HepG2 (cell line): ENCODE results near the gene TACC3. TPM values are rescaled to one million over a fixed set of nuclear protein-coding genes. Genes with fewer than 3 reads are reported as not detected.

Experiments used
- CBFB ChIP-seq: sonication (generic); formaldehyde crosslinking; IDR thresholded peaks from 2 replicates; pipeline ENCODE4 v1.4.0; 2020; ENCODE audit warnings: missing genetic modification reagents
- CREB3 ChIP-seq: sonication (generic); formaldehyde crosslinking; IDR thresholded peaks from 2 replicates; pipeline ENCODE4 v1.5.0; 2020; ENCODE audit warnings: missing genetic modification reagents
- CSRNP2 ChIP-seq: sonication (generic); formaldehyde crosslinking; conservative IDR thresholded peaks from 2 replicates; pipeline ENCODE4 v1.8.0; 2022; ENCODE audit warnings: low read depth, missing genetic modification reagents
- HMG20A ChIP-seq: IDR thresholded peaks from 2 replicates; pipeline ENCODE4 v1.6.1; 2016; ENCODE audit warnings: borderline replicate concordance
- HNF1B ChIP-seq: sonication (generic); formaldehyde crosslinking; IDR thresholded peaks from 2 replicates; pipeline ENCODE4 v1.5.1; 2020; ENCODE audit warnings: mild to moderate bottlenecking, moderate library complexity, missing genetic modification reagents
- JDP2 ChIP-seq: sonication (generic); formaldehyde crosslinking; IDR thresholded peaks from 2 replicates; pipeline ENCODE4 v1.8.1; 2022; ENCODE audit warnings: missing genetic modification reagents, borderline replicate concordance
- KAT7 ChIP-seq: IDR thresholded peaks from 2 replicates; pipeline ENCODE4 v1.6.1; 2018; ENCODE audit warnings: borderline replicate concordance, missing compliant biosample characterization
- KDM5B ChIP-seq: sonication (generic); formaldehyde crosslinking; IDR thresholded peaks from 2 replicates; pipeline ENCODE4 v1.4.0; 2020; ENCODE audit warnings: missing genetic modification reagents, mild to moderate bottlenecking, borderline replicate concordance
- PHF21A ChIP-seq: sonication (generic); formaldehyde crosslinking; IDR thresholded peaks from 2 replicates; pipeline ENCODE4 v1.5.0; 2020; ENCODE audit warnings: mild to moderate bottlenecking, missing genetic modification reagents
- PRMT3 ChIP-seq: sonication (generic); formaldehyde crosslinking; IDR thresholded peaks from 2 replicates; pipeline ENCODE4 v1.8.1; 2022; ENCODE audit warnings: low read depth, mild to moderate bottlenecking, moderate library complexity, missing genetic modification reagents, borderline replicate concordance
- SMARCC2 ChIP-seq: fragments of 450-650 bp; IDR thresholded peaks from 2 replicates; pipeline ENCODE4 v1.6.1; 2017; ENCODE audit warnings: antibody characterized with exemption, mild to moderate bottlenecking
- SMYD3 ChIP-seq: sonication (generic); formaldehyde crosslinking; IDR thresholded peaks from 2 replicates; pipeline ENCODE4 v1.8.1; 2023; ENCODE audit warnings: mild to moderate bottlenecking, missing genetic modification reagents
- SRSF4 ChIP-seq: fragments of 200-400 bp; formaldehyde crosslinking; IDR thresholded peaks from one replicate; pipeline ENCODE4 v1.6.1; 2018; ENCODE audit warnings: mild to moderate bottlenecking, low read depth, low read length, moderate library complexity; ENCODE audit not compliant: poor library complexity, severe bottlenecking
- TFDP1 ChIP-seq: IDR thresholded peaks from 2 replicates; pipeline ENCODE4 v1.6.1; 2016; ENCODE audit warnings: missing compliant biosample characterization, missing genetic modification reagents, borderline replicate concordance
- THAP8 ChIP-seq: sonication (generic); formaldehyde crosslinking; IDR thresholded peaks from 2 replicates; pipeline ENCODE4 v1.5.1; 2020; ENCODE audit warnings: missing genetic modification reagents, mild to moderate bottlenecking, borderline replicate concordance
- ZBTB38 ChIP-seq: sonication (generic); formaldehyde crosslinking; IDR thresholded peaks from 2 replicates; pipeline ENCODE4 v1.5.1; 2020; ENCODE audit warnings: mild to moderate bottlenecking, missing genetic modification reagents
- ZFP37 ChIP-seq: sonication (generic); formaldehyde crosslinking; IDR thresholded peaks from 2 replicates; pipeline ENCODE4 v1.4.0; 2020; ENCODE audit warnings: missing genetic modification reagents, borderline replicate concordance
- ZGPAT ChIP-seq: IDR thresholded peaks from 2 replicates; pipeline ENCODE4 v1.6.1; 2016; ENCODE audit warnings: mild to moderate bottlenecking
- ZKSCAN8 ChIP-seq: IDR thresholded peaks from 2 replicates; pipeline ENCODE4 v1.6.1; 2016; ENCODE audit warnings: borderline replicate concordance, missing genetic modification reagents, missing compliant biosample characterization
- ZNF343 ChIP-seq: sonication (generic); formaldehyde crosslinking; IDR thresholded peaks from 2 replicates; pipeline ENCODE4 v1.4.0; 2020; ENCODE audit warnings: mild to moderate bottlenecking, missing genetic modification reagents
- ZNF550 ChIP-seq: sonication (generic); formaldehyde crosslinking; IDR thresholded peaks from 2 replicates; pipeline ENCODE4 v1.4.0; 2020; ENCODE audit warnings: mild to moderate bottlenecking, missing genetic modification reagents, borderline replicate concordance
- ZNF747 ChIP-seq: sonication (generic); formaldehyde crosslinking; IDR thresholded peaks from 2 replicates; pipeline ENCODE4 v1.8.1; 2023; ENCODE audit warnings: missing genetic modification reagents, mild to moderate bottlenecking, borderline replicate concordance
- polyA plus RNA-seq, 8 experiments: library from polyadenylated mRNA; depleted of rRNA in 3 of 8; stranded (reverse) in 7 of 8; unstranded in 1 of 8; fragments of >200 nt; fragmentation: Illumina TruSeq in 4 of 8; extraction: Trizol in 4 of 8; gene quantifications; 2 replicates each; pipeline versions ENCODE4 v1.2.1 to v1.2.3, GENCODE V29; 2011 to 2016; ENCODE audit warnings: low read depth in 4 of 8, missing spikeins in 1 of 8, mixed read lengths in 1 of 8; ENCODE audit not compliant: insufficient read depth in 1 of 8
- total RNA-seq, 5 experiments: library from RNA; depleted of rRNA; stranded (reverse); fragments of >200 nt; fragmentation: Illumina TruSeq; extraction: Trizol; gene quantifications; 2 replicates each; pipeline ENCODE4 v1.2.3, GENCODE V29; 2016; ENCODE audit warnings: low read depth in 1 of 5

Gene TACC3
- total and polyA plus RNA-seq, 2 of the 13 experiments (the other 11 are each of a cell fraction or from before 2014, with no cell fraction given), result 20.3 to 21.2 TPM

GRCh38 chr4:1792832-1793495 lies 71.6 kb downstream of the TACC3 start, which contains the start of gene FGFR3 (continued):
- TF ChIP-seq HNF1B (CRISPR knock-in tag) (no peak), THAP8 (CRISPR knock-in tag) (no peak), PHF21A (CRISPR knock-in tag) (peak; percentile 35; the same call in 1 of the 2 replicates), CBFB (CRISPR knock-in tag) (no peak), ZNF747 (CRISPR knock-in tag) (no peak), CSRNP2 (CRISPR knock-in tag) (no peak), ZFP37 (CRISPR knock-in tag) (no peak), KAT7 (CRISPR knock-in tag) (no peak), JDP2 (no peak; the same call in 1 of the 2 replicates), CREB3 (CRISPR knock-in tag) (no peak), TFDP1 (CRISPR knock-in tag) (peak; percentile 70; the same call in 1 of the 2 replicates), ZNF550 (CRISPR knock-in tag) (no peak), KDM5B (peak; percentile 81; the same call in 1 of the 2 replicates), PRMT3 (no peak), ZBTB38 (CRISPR knock-in tag) (no peak), SRSF4 (no peak), ZKSCAN8 (CRISPR knock-in tag) (no peak), ZGPAT (peak; percentile 52; the same call in 1 of the 2 replicates), HMG20A (CRISPR knock-in tag) (no peak), SMYD3 (CRISPR knock-in tag) (no peak), ZNF343 (CRISPR knock-in tag) (no peak), SMARCC2 (no peak)
